ENCODE results near the gene BET1.

The BET1 gene

GRCh38 chr7:93948106-93948505 is 56.0 kb downstream of the BET1 start:
- Histone ChIP-seq H3K9me3 (ENCODE audit: control insufficient read depth in 5 of 5, low read length in 5 of 5) (no peaks in the 10 kb centered on the region), H3K27ac (ENCODE audit: low read depth, low read length) (no peak overlapping the region), H3K4me3 (ENCODE audit: low read depth in 1 of 5, low read length in 5 of 5) (no peak overlapping the region)

DNA sequence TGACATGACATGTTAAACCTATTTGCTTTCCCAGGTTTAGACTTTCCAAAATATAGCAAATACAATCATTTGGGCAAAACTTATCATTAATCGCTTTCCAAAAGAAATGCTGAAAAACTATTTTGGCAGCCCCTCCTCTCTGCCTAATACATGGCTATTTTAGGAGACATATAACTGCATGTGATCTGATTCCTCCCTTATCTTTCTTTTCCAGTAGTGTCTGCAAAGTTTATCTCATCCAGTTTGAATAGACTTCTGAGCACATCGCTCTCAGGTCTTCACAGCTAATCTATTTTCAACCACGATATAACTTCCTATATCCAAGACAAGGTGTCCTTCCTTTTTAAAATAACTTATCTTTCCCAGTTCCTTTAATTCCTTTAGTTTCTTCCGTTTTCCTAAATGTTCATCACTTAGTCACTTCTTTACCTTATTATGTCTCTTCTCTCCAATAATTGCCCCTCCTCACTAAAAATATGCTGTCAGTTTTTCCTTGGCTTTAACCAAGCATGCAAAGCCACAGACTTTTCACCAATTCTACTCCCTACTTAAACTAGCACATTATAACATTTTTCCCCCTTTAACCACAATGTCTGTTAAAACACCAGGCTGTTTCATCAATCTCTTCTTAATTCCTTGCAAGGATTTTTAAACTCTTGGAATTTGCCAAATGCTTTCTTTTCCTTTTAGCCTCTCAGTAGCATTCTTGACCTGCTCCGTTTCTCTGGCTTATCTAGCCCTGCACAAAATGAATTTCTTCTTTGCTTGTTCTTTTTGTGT is 58.2 kb downstream of the BET1 start:
- Histone ChIP-seq H3K9me3 (ENCODE audit: control insufficient read depth in 5 of 5, low read length in 5 of 5) (no peaks in the 10 kb centered on the region), H3K27me3 (ENCODE audit: control insufficient read depth in 5 of 5, insufficient read depth in 4 of 5, low read length in 5 of 5) (no peaks in the 10 kb centered on the region), H3K9ac (ENCODE audit: low read length in 5 of 5) (no peak overlapping the region), H3K36me3 (ENCODE audit: control insufficient read depth in 5 of 5, insufficient read depth in 5 of 5, low read length in 5 of 5) (no peaks in the 10 kb centered on the region), H3K27ac (ENCODE audit: low read depth, low read length) (peak overlapping the region; percentile 83), H3K4me1 (ENCODE audit: control insufficient read depth in 5 of 5, insufficient read depth in 5 of 5, low read length in 5 of 5) (peaks cover 0 to 34% (median 0%) of the 10 kb centered on the region in 5 donors), H3K4me3 (ENCODE audit: low read depth in 1 of 5, low read length in 5 of 5) (no peak overlapping the region)

More at GRCh38 chr7:93948106-93948505, 56.0 kb downstream of the BET1 start:
- Histone ChIP-seq H3K36me3 (ENCODE audit: control insufficient read depth in 5 of 5, insufficient read depth in 5 of 5, low read length in 5 of 5) (no peaks in the 10 kb centered on the region), H3K4me1 (ENCODE audit: control insufficient read depth in 5 of 5, insufficient read depth in 5 of 5, low read length in 5 of 5) (peaks cover 0 to 34% (median 0%) of the 10 kb centered on the region in 5 donors), H3K27me3 (ENCODE audit: control insufficient read depth in 5 of 5, insufficient read depth in 4 of 5, low read length in 5 of 5) (no peaks in the 10 kb centered on the region), H3K9ac (ENCODE audit: low read length in 5 of 5) (no peak overlapping the region)

GRCh38 chr7:93945083-93945482 is 59.1 kb downstream of the BET1 start:
- Histone ChIP-seq H3K27me3 (ENCODE audit: control insufficient read depth in 5 of 5, insufficient read depth in 4 of 5, low read length in 5 of 5) (no peaks in the 10 kb centered on the region), H3K27ac (ENCODE audit: low read depth, low read length) (peak overlapping the region; percentile 83), H3K9me3 (ENCODE audit: control insufficient read depth in 5 of 5, low read length in 5 of 5) (no peaks in the 10 kb centered on the region), H3K4me1 (ENCODE audit: control insufficient read depth in 5 of 5, insufficient read depth in 5 of 5, low read length in 5 of 5) (peaks cover 0 to 33% (median 0%) of the 10 kb centered on the region in 5 donors), H3K4me3 (ENCODE audit: low read depth in 1 of 5, low read length in 5 of 5) (no peak overlapping the region), H3K36me3 (ENCODE audit: control insufficient read depth in 5 of 5, insufficient read depth in 5 of 5, low read length in 5 of 5) (no peaks in the 10 kb centered on the region), H3K9ac (ENCODE audit: low read length in 5 of 5) (peak overlapping the region in 2 of 5 donors; percentile 21 to 24)

- H3K4me1 ChIP-seq (ENCODE audit: control insufficient read depth in 5 of 5, insufficient read depth in 5 of 5, low read length in 5 of 5): peaks cover 0 to 31% (median 0%) of the 10 kb centered on the region in 5 donors
- no peak overlapping the region for H3K4me3 ChIP-seq (ENCODE audit: low read depth in 1 of 5, low read length in 5 of 5)
- no peaks in the 10 kb centered on the region for H3K36me3 ChIP-seq (ENCODE audit: control insufficient read depth in 5 of 5, insufficient read depth in 5 of 5, low read length in 5 of 5)
- H3K9ac ChIP-seq (ENCODE audit: low read length in 5 of 5): no peak overlapping the region
- no peaks in the 10 kb centered on the region for H3K27me3 ChIP-seq (ENCODE audit: control insufficient read depth in 5 of 5, insufficient read depth in 4 of 5, low read length in 5 of 5)
- H3K27ac ChIP-seq (ENCODE audit: low read depth, low read length): peak overlapping the region; percentile 83
- no peaks in the 10 kb centered on the region for H3K9me3 ChIP-seq (ENCODE audit: control insufficient read depth in 5 of 5, low read length in 5 of 5)
Measured at GRCh38 chr7:93944673-93945072, 59.5 kb downstream of the BET1 start.

GRCh38 chr7:93943816-93944540 is 60.2 kb downstream of the BET1 start:
- Histone ChIP-seq H3K27me3 (ENCODE audit: control insufficient read depth in 5 of 5, insufficient read depth in 4 of 5, low read length in 5 of 5) (no peaks in the 10 kb centered on the region), H3K27ac (ENCODE audit: low read depth, low read length) (peak overlapping the region; percentile 74), H3K36me3 (ENCODE audit: control insufficient read depth in 5 of 5, insufficient read depth in 5 of 5, low read length in 5 of 5) (no peaks in the 10 kb centered on the region), H3K9ac (ENCODE audit: low read length in 5 of 5) (no peak overlapping the region), H3K4me1 (ENCODE audit: control insufficient read depth in 5 of 5, insufficient read depth in 5 of 5, low read length in 5 of 5) (peaks cover 0 to 27% (median 0%) of the 10 kb centered on the region in 5 donors), H3K9me3 (ENCODE audit: control insufficient read depth in 5 of 5, low read length in 5 of 5) (no peaks in the 10 kb centered on the region), H3K4me3 (ENCODE audit: low read depth in 1 of 5, low read length in 5 of 5) (no peak overlapping the region)

All from subcutaneous abdominal adipose tissue (tissue), 5 donors.